H1 (cell line): ENCODE data around the gene SPACA9. TPM values are rescaled to one million over a fixed set of nuclear protein-coding genes. Genes with fewer than 3 reads are reported as not detected.

Experiments
- CTCF ChIA-PET: fragments of 300-600 bp; sonication (Branson Sonifier 250); formaldehyde crosslinking; loops from one replicate; lab custom pipeline; 2021; ENCODE audit not compliant: partially characterized antibody; lab: Charles Lee
- POLR2A ChIA-PET: fragments of 300-600 bp; sonication (Branson Sonifier 250); formaldehyde crosslinking; loops from one replicate; lab custom pipeline; 2021; ENCODE audit warnings: inconsistent platforms; ENCODE audit not compliant: partially characterized antibody; lab: Charles Lee
- DNase-seq, 2 experiments: peaks; one replicate each; pipeline versions ENCODE4 v3.0.0 to v3.0.0-alpha.2; 2010 to 2022; ENCODE audit warnings: low spot score in 2 of 2, low read depth in 1 of 2, mixed read lengths in 1 of 2
- FAIRE-seq: peaks from 2 replicates; lab custom pipeline; 2011; peaks lifted over from hg19 to GRCh38; lab: Jason Lieb, UNC
- H2AFZ ChIP-seq: 2 replicates; pipeline ENCODE4 v1.8.1; 2012; ENCODE audit warnings: low read length, inconsistent platforms
- H2AK5ac ChIP-seq: 2 replicates; pipeline ENCODE4 v1.6.1; 2013; ENCODE audit warnings: low read depth, low read length
- H2BK120ac ChIP-seq: replicated peaks from 2 replicates; pipeline ENCODE3; 2013; ENCODE audit warnings: low read depth, low read length, inconsistent platforms
- H2BK12ac ChIP-seq: 2 replicates; pipeline ENCODE4 v1.6.1; 2013; ENCODE audit warnings: low read depth, low read length
- H2BK15ac ChIP-seq: 2 replicates; pipeline ENCODE4 v1.6.1; 2013; ENCODE audit warnings: low read length
- H2BK20ac ChIP-seq: 2 replicates; pipeline ENCODE4 v1.6.1; 2013; ENCODE audit warnings: low read length
- H2BK5ac ChIP-seq: 2 replicates; pipeline ENCODE4 v1.6.1; 2013; ENCODE audit warnings: low read depth, low read length
- H3K14ac ChIP-seq: 2 replicates; pipeline ENCODE4 v1.6.1; 2013; ENCODE audit warnings: inconsistent platforms; ENCODE audit not compliant: insufficient read length
- H3K18ac ChIP-seq: 2 replicates; pipeline ENCODE4 v1.6.1; 2013; ENCODE audit warnings: low read length; ENCODE audit errors: extremely low read depth
- H3K23ac ChIP-seq: 2 replicates; pipeline ENCODE4 v1.6.1; 2013; ENCODE audit warnings: inconsistent platforms; ENCODE audit not compliant: insufficient read length
- H3K23me2 ChIP-seq: 2 replicates; pipeline ENCODE4 v1.6.1; 2013; ENCODE audit warnings: low read depth, low read length
- H3K27ac ChIP-seq: 2 replicates; pipeline ENCODE4 v1.6.1; 2011; ENCODE audit warnings: low read depth, low read length, inconsistent platforms
- H3K27me3 ChIP-seq, 4 experiments: replicated peaks in 1 of 4; 1 replicate in 1 of 4; 2 replicates in 3 of 4; pipeline versions ENCODE4 v1.6.1 to v1.8.1; 2011 to 2013; ENCODE audit warnings: low read length in 3 of 4, mild to moderate bottlenecking in 3 of 4, inconsistent platforms in 2 of 4, mixed read lengths in 2 of 4, moderate library complexity in 1 of 4; ENCODE audit not compliant: control insufficient read depth in 3 of 4, insufficient read depth in 3 of 4; ENCODE audit errors: extremely low read depth in 1 of 4
- H3K36me3 ChIP-seq, 4 experiments: 2 replicates each; pipeline versions ENCODE4 v1.6.1 to v1.8.1; 2011 to 2013; ENCODE audit warnings: mild to moderate bottlenecking in 4 of 4, low read length in 3 of 4, moderate library complexity in 2 of 4, control low read depth in 1 of 4, inconsistent platforms in 1 of 4; ENCODE audit not compliant: insufficient read depth in 4 of 4, control insufficient read depth in 2 of 4
- H3K4ac ChIP-seq: replicated peaks from 2 replicates; pipeline ENCODE3; 2013; ENCODE audit warnings: low read length, low read depth, mixed read lengths, inconsistent platforms; ENCODE audit not compliant: insufficient read length
- H3K4me1 ChIP-seq, 4 experiments: replicated peaks in 1 of 4; 1 replicate in 1 of 4; 2 replicates in 3 of 4; pipeline versions ENCODE4 v1.6.1 to v1.8.1; 2011 to 2013; ENCODE audit warnings: low read length in 3 of 4, inconsistent platforms in 2 of 4, mixed read lengths in 1 of 4; ENCODE audit not compliant: insufficient read depth in 4 of 4, control insufficient read depth in 3 of 4
- H3K4me2 ChIP-seq, 2 experiments: 2 replicates each; pipeline versions ENCODE4 v1.6.1 to v1.8.1; 2011 to 2013; ENCODE audit warnings: low read depth in 2 of 2, low read length in 2 of 2, control low read depth in 1 of 2, inconsistent platforms in 1 of 2, mild to moderate bottlenecking in 1 of 2; ENCODE audit not compliant: insufficient read depth in 1 of 2
- H3K4me3 ChIP-seq, 4 experiments: fragments of 200-600, 300-600 bp in 1 of 4; sonication (generic), shearing (Covaris generic), sonication (Bioruptor Twin) in 1 of 4; 2 replicates each; pipeline versions ENCODE4 v1.5.1 to v1.8.1; 2011 to 2016; ENCODE audit warnings: low read length in 4 of 4, low read depth in 3 of 4, control low read depth in 2 of 4, inconsistent platforms in 2 of 4, mild to moderate bottlenecking in 2 of 4, mixed read lengths in 1 of 4, moderate library complexity in 1 of 4; ENCODE audit not compliant: insufficient read depth in 2 of 4; ENCODE audit errors: extremely low read depth in 1 of 4
- H3K56ac ChIP-seq: replicated peaks from 2 replicates; pipeline ENCODE3; 2013; ENCODE audit warnings: low read depth, mild to moderate bottlenecking, mixed read lengths, low read length, inconsistent platforms; ENCODE audit not compliant: insufficient read length
- H3K79me1 ChIP-seq: 2 replicates; pipeline ENCODE4 v1.6.1; 2013; ENCODE audit warnings: low read depth, low read length, control low read depth
- H3K79me2 ChIP-seq, 2 experiments: 2 replicates each; pipeline versions ENCODE4 v1.6.1 to v1.8.1; 2012 to 2013; ENCODE audit warnings: low read length in 2 of 2, mild to moderate bottlenecking in 2 of 2, inconsistent platforms in 1 of 2; ENCODE audit not compliant: insufficient read depth in 2 of 2, control insufficient read depth in 1 of 2
- H3K9ac ChIP-seq, 4 experiments: replicated peaks in 1 of 4; 1 replicate in 1 of 4; 2 replicates in 3 of 4; pipeline versions ENCODE4 v1.6.1 to v1.8.1; 2011 to 2013; ENCODE audit warnings: low read depth in 3 of 4, low read length in 3 of 4, control low read depth in 2 of 4, mild to moderate bottlenecking in 2 of 4, moderate library complexity in 2 of 4, inconsistent platforms in 1 of 4; ENCODE audit errors: extremely low read depth in 1 of 4
- H3K9me3 ChIP-seq, 2 experiments: 2 replicates each; pipeline versions ENCODE4 v1.6.1 to v1.8.1; 2012 to 2013; ENCODE audit warnings: mild to moderate bottlenecking in 2 of 2, moderate library complexity in 2 of 2, control low read depth in 1 of 2, inconsistent platforms in 1 of 2, low read depth in 1 of 2, low read length in 1 of 2, mixed read lengths in 1 of 2; ENCODE audit not compliant: insufficient read depth in 2 of 2
- H4K20me1 ChIP-seq, 2 experiments: replicated peaks in 1 of 2; 2 replicates each; pipeline versions ENCODE3 to v1.8.1; 2011 to 2013; ENCODE audit warnings: inconsistent platforms in 2 of 2, low read length in 2 of 2, mild to moderate bottlenecking in 1 of 2; ENCODE audit not compliant: insufficient read depth in 2 of 2, control insufficient read depth in 1 of 2
- H4K5ac ChIP-seq: 2 replicates; pipeline ENCODE4 v1.6.1; 2013; ENCODE audit warnings: low read length, low read depth, mixed read lengths, inconsistent platforms; ENCODE audit not compliant: insufficient read length
- H4K8ac ChIP-seq: 2 replicates; pipeline ENCODE4 v1.8.0; 2013; ENCODE audit warnings: mild to moderate bottlenecking, moderate library complexity, low read length, inconsistent platforms; ENCODE audit not compliant: insufficient read depth; ENCODE audit errors: extremely low read depth
- H4K91ac ChIP-seq: replicated peaks from 2 replicates; pipeline ENCODE3; 2013; ENCODE audit warnings: low read length, mixed read lengths, inconsistent platforms; ENCODE audit not compliant: insufficient read length
- ASH2L ChIP-seq: fragments of 200-600, 300-600 bp; sonication (generic); IDR thresholded peaks from one replicate; pipeline ENCODE4 v1.7.1; 2017; ENCODE audit warnings: low read length
- BRCA1 ChIP-seq: IDR thresholded peaks from 2 replicates; pipeline ENCODE4 v1.6.1; 2012; ENCODE audit warnings: low read depth, low read length, improper control_type of control experiment
- CEBPB ChIP-seq: IDR thresholded peaks from 2 replicates; pipeline ENCODE4 v1.6.1; 2012; ENCODE audit warnings: low read depth, low read length
- CHD2 ChIP-seq: IDR thresholded peaks from 2 replicates; pipeline ENCODE4 v1.6.1; 2012; ENCODE audit warnings: low read length, improper control_type of control experiment
- CTCF ChIP-seq, 3 experiments: IDR thresholded peaks; 1 replicate in 2 of 3; 2 replicates in 1 of 3; pipeline versions ENCODE4 v1.5.1 to v1.6.1; 2011; ENCODE audit warnings: low read length in 3 of 3, mild to moderate bottlenecking in 3 of 3, inconsistent platforms in 2 of 3, low read depth in 1 of 3, moderate library complexity in 1 of 3; ENCODE audit not compliant: insufficient read depth in 1 of 3; ENCODE audit errors: control extremely low read depth in 1 of 3
- GABPA ChIP-seq: IDR thresholded peaks from 2 replicates; pipeline ENCODE4 v1.6.1; 2011; ENCODE audit warnings: mild to moderate bottlenecking, low read length, moderate library complexity, borderline replicate concordance; ENCODE audit not compliant: insufficient read depth
- JUN ChIP-seq: IDR thresholded peaks from 2 replicates; pipeline ENCODE4 v1.6.1; 2011; ENCODE audit warnings: low read depth, mild to moderate bottlenecking, improper control_type of control experiment, low read length
- KDM1A ChIP-seq: fragments of 200-600, 300-600 bp; sonication (generic); IDR thresholded peaks from 2 replicates; pipeline ENCODE4 v1.7.1; 2016; ENCODE audit warnings: mild to moderate bottlenecking, low read length, borderline replicate concordance
- MAX ChIP-seq: IDR thresholded peaks from 2 replicates; pipeline ENCODE4 v1.6.1; 2012; ENCODE audit warnings: inconsistent platforms
- SIN3A ChIP-seq, 2 experiments: IDR thresholded peaks in 1 of 2; conservative IDR thresholded peaks in 1 of 2; 2 replicates each; pipeline ENCODE4 v1.6.1; 2011 to 2012; ENCODE audit warnings: low read length in 2 of 2, improper control_type of control experiment in 1 of 2, low read depth in 1 of 2, mild to moderate bottlenecking in 1 of 2
- SIX5 ChIP-seq: IDR thresholded peaks from 2 replicates; pipeline ENCODE4 v1.6.1; 2011; ENCODE audit warnings: mild to moderate bottlenecking, low read depth, low read length
- SP1 ChIP-seq: IDR thresholded peaks from 2 replicates; pipeline ENCODE4 v1.6.1; 2011; ENCODE audit warnings: low read depth, low read length
- WGBS, 2 experiments: shearing (Covaris generic) in 1 of 2; methylation state at CpG; one replicate each; pipeline versions ENCODE4 v1.1.6 to v1.1.7; 2013 to 2015; ENCODE audit warnings: low lambda C conversion rate in 2 of 2, mixed read lengths in 2 of 2, inconsistent platforms in 1 of 2, low coverage in 1 of 2, missing lambda C conversion rate in 1 of 2; ENCODE audit not compliant: insufficient replicate concordance in 2 of 2, insufficient coverage in 1 of 2, insufficient read length in 1 of 2; ENCODE audit errors: extremely low coverage in 1 of 2, missing lambda C conversion rate in 1 of 2; 5-methylcytosine and 5-hydroxymethylcytosine counted together
- polyA plus RNA-seq, 7 experiments: library from polyadenylated mRNA; depleted of rRNA in 3 of 7; stranded (reverse) in 5 of 7; unstranded in 2 of 7; fragments of >200 nt in 5 of 7; fragments of 200-250 nt in 2 of 7; gene quantifications; 1 replicate in 5 of 7; 2 replicates in 1 of 7; 4 replicates in 1 of 7; pipeline versions ENCODE4 v1.2.1 to v1.2.3, GENCODE V29; 2011 to 2013; ENCODE audit warnings: missing spikeins in 2 of 7, mixed read lengths in 2 of 7
- total RNA-seq: library from RNA; stranded (reverse); fragmentation: NEBNext Ultra II Directional; extraction: Animal tissue kit (Norgen Biotek cat#: 25700); gene quantifications from 2 replicates; pipeline ENCODE4 v1.2.1, GENCODE V29; 2021

SPACA9 gene
- total and polyA plus RNA-seq, 2 of the 8 experiments (the other 6 are each of a cell fraction or from before 2014, with no cell fraction given) = 0.63 to 1.3 TPM

- no peak overlapping the region for H2BK5ac ChIP-seq
- ChIA-PET CTCF (interaction anchor here (0.9 to 15.0 kb wide), 4 partner anchors 14 to 86 kb away, joined by 3 to 115 read pairs (median 4); no protein-coding TSS in a partner anchor), POLR2A (interaction anchor here (0.9 kb wide), 1 partner anchor 50 kb away, joined by 3 read pairs; no protein-coding TSS in a partner anchor)
- no peak overlapping the region for H3K56ac ChIP-seq
- H4K91ac ChIP-seq = no peak overlapping the region
- H2BK12ac ChIP-seq = no peak overlapping the region
- H3K27ac ChIP-seq = no peak overlapping the region
- H3K9ac ChIP-seq = no peak overlapping the region
- H4K20me1 ChIP-seq = no peaks in the 10 kb centered on the region
- no peak overlapping the region for H3K4me3 ChIP-seq
- H3K4ac ChIP-seq = no peak overlapping the region
- H2BK120ac ChIP-seq = no peak overlapping the region
- H3K27me3 ChIP-seq = no peaks in the 10 kb centered on the region; a peak in 1 of 7 replicates
- no peaks in the 10 kb centered on the region for H3K36me3 ChIP-seq
- H2BK20ac ChIP-seq = no peak overlapping the region
- H3K23ac ChIP-seq = no peak overlapping the region
- no peak overlapping the region for H2AK5ac ChIP-seq
- H3K18ac ChIP-seq = no peak overlapping the region
- no peak overlapping the region for H4K5ac ChIP-seq
- 91% methylated on average over 6 of the region's 6 CpGs; no CpG with 5 or more reads in 1 of the 2 experiments for WGBS, 2 experiments
- H3K4me1 ChIP-seq = no peaks in the 10 kb centered on the region; a peak in 1 of 7 replicates
- H2AFZ ChIP-seq = no peak overlapping the region
- H3K23me2 ChIP-seq = no peaks in the 10 kb centered on the region
- FAIRE-seq (no peak), DNase-seq (no peak)
- H3K79me2 ChIP-seq = no peaks in the 10 kb centered on the region
- H3K9me3 ChIP-seq = no peaks in the 10 kb centered on the region
- H2BK15ac ChIP-seq = no peak overlapping the region
- H3K79me1 ChIP-seq = no peaks in the 10 kb centered on the region
- H3K4me2 ChIP-seq = no peak overlapping the region
- no peak overlapping the region for H4K8ac ChIP-seq
- H3K14ac ChIP-seq = no peak overlapping the region
- TF ChIP-seq CHD2 = no peak
- no peak for TF ChIP-seq KDM1A
- TF ChIP-seq ASH2L = no peak
- TF ChIP-seq MAX = no peak
- TF ChIP-seq BRCA1 = no peak
- no peak for TF ChIP-seq CEBPB
- TF ChIP-seq SP1 = no peak
- TF ChIP-seq SIX5 = no peak
- no peak for TF ChIP-seq CTCF (IDR thresholded peaks at IDR 0.05; ENCODE audit: control extremely low read depth in 1 of 3, insufficient read depth in 1 of 3, low read depth in 1 of 3, low read length in 3 of 3)
- no peak for TF ChIP-seq JUN
- TF ChIP-seq SIN3A (conservative IDR thresholded peaks at IDR 0.05 in 1 of 2, IDR thresholded peaks at IDR 0.05 in 1 of 2; ENCODE audit: low read depth in 1 of 2, low read length in 2 of 2) = no peak
- TF ChIP-seq GABPA = no peak
Measured at GRCh38 chr9:132886334-132886725, 7.6 kb downstream of the SPACA9 start.
